Measurements from ENCODE around the gene ENDOD1.

GRCh38 chr11:95149651-95150364 lies 60.2 kb downstream of the ENDOD1 start:
- TF ChIP-seq EZH2 (IDR thresholded peaks at IDR 0.05) (no peak), POLR2AphosphoS5 (IDR thresholded peaks at IDR 0.05; ENCODE audit: borderline replicate concordance, low read depth, low read length) (no peak)
